ENCODE data around the gene LRRN2.

Gene LRRN2

DNA sequence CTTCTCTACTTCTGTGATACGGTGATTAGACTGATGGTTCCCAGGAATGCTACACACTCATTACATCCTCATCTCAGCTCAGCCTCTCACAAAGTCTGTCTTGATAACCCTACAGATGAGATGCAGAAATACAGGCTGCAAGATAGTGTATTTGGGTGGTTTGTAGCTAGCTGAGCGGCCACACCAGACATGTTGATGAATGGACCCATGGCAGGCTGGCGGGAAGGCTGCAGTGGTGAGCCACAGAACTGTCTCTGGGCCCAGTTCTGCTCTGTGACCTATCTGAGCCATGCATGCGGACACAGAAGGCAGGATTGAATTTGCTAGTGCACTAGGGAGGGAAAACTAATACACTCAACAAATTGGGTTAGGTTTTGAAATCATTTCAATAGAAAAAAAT is 71.9 kb downstream of the LRRN2 start:
- TF ChIP-seq CTCF (IDR thresholded peaks at IDR 0.05; ENCODE audit: low read depth, low read length), result no peak
- in situ Hi-C loops (cut with HindIII; ENCODE audit: low sequenced_read_pairs), result no loop called here
- no peak for DNase-seq (ENCODE audit: low read depth, low spot score)
- no peak overlapping the region for H3K4me3 ChIP-seq (ENCODE audit: low read depth, low read length)

GRCh38 chr1:204612326-204612725 is 73.2 kb downstream of the LRRN2 start:
- no peak for TF ChIP-seq CTCF (IDR thresholded peaks at IDR 0.05; ENCODE audit: low read depth, low read length)
- DNase-seq (ENCODE audit: low read depth, low spot score), result no peak
- H3K4me3 ChIP-seq (ENCODE audit: low read depth, low read length), result no peak overlapping the region
- in situ Hi-C loops (cut with HindIII; ENCODE audit: low sequenced_read_pairs), result no loop called here

DNA sequence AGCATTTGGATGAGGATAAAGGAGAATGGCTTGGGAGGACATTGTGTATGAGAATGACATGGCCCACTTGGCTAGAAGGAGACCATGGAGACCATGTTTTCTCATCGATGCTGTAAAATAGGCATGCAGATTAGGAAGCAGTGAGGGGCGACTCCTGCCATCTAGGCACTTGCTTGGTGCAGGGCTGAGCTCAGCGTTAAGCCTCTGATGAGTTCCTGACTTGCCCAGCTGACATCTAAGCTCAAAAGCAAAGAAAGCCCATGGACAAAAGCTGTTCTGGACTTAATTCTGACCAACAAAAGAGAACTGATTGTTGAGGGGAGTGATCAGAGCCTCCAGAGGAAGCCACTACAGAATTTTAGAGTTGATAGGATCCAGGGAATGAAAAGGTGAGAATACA is 74.5 kb downstream of the LRRN2 start:
- TF ChIP-seq CTCF (IDR thresholded peaks at IDR 0.05; ENCODE audit: low read depth, low read length), result no peak
- in situ Hi-C loops (cut with HindIII; ENCODE audit: low sequenced_read_pairs), result no loop called here
- no peak overlapping the region for H3K4me3 ChIP-seq (ENCODE audit: low read depth, low read length)
- no peak for DNase-seq (ENCODE audit: low read depth, low spot score)

- in situ Hi-C loops (cut with HindIII; ENCODE audit: low sequenced_read_pairs), result no loop called here
- DNase-seq (ENCODE audit: low read depth, low spot score), result no peak
These were observed 77.6 kb downstream of the LRRN2 start for GRCh38 chr1:204607910-204608309.

GRCh38 chr1:204605791-204606190 is 79.7 kb downstream of the LRRN2 start:
- H3K4me3 ChIP-seq (ENCODE audit: low read depth, low read length), result no peak overlapping the region
- TF ChIP-seq CTCF (IDR thresholded peaks at IDR 0.05; ENCODE audit: low read depth, low read length), result no peak
- in situ Hi-C loops (cut with HindIII; ENCODE audit: low sequenced_read_pairs), result no loop called here
- no peak for DNase-seq (ENCODE audit: low read depth, low spot score)

More at GRCh38 chr1:204607910-204608309, 77.6 kb downstream of the LRRN2 start:
- no peak for TF ChIP-seq CTCF (IDR thresholded peaks at IDR 0.05; ENCODE audit: low read depth, low read length)
- no peak overlapping the region for H3K4me3 ChIP-seq (ENCODE audit: low read depth, low read length)

DNA sequence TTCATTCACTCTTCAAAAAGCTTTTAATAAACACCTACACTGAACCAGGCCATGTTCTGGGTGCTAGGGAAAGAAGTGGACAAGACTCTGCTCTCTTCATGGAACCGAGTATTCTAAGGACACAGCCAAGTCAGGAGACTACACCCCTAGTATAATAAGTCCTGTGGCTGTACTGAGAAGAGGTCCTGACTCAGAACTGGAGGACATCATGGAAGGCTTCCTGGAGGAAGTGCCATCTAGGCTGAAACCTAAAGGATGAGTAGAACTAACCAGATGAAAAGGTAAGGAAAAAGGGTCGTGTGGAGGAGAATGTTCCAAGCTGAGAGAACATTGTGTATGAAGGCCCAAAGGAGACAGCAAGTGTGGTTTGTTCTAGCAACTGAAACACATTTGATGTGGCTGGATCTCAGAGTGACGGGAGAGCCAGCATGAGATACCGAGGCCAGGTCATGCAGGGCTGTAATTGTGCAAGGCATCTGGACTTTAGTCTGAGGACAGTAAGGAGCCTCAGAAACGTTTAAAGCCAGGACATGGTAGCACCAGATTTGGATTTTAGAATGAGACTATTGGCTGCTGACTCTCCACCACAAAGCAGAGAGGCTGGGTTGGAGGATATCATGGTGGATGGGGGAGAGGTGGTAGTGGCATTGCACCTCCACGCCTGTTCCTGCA is 82.5 kb downstream of the LRRN2 start:
- H3K4me3 ChIP-seq (ENCODE audit: low read depth, low read length), result no peak overlapping the region
- in situ Hi-C loops (cut with HindIII; ENCODE audit: low sequenced_read_pairs), result no loop called here
- no peak for TF ChIP-seq CTCF (IDR thresholded peaks at IDR 0.05; ENCODE audit: low read depth, low read length)
- DNase-seq (ENCODE audit: low read depth, low spot score), result no peak

All from astrocyte of the spinal cord (primary cell).